Renal pelvis (tissue), 4 donors: ENCODE results near the gene NEK9. TPM values are rescaled to one million over a fixed set of nuclear protein-coding genes. Genes with fewer than 3 reads are reported as not detected.
"Not testable (repeated sequence)": the region's sequence is repeated elsewhere in the genome, so short reads cannot be mapped to it uniquely, and the experiment has no call there.

Experiments used
- DNase-seq: peaks from one replicate; pipeline ENCODE4 v3.0.0-alpha.2; 2013
- polyA plus RNA-seq, 3 donors: library from polyadenylated mRNA; unstranded; fragments of 120-200 nt; gene quantifications; one replicate each; pipeline ENCODE4 v1.2.1, GENCODE V29; 2013; ENCODE audit not compliant: insufficient read length in 3 of 3

The NEK9 gene
- polyA plus RNA-seq, 3 donors: 125 to 148 (median 138) TPM

- DNase-seq: no peak
These were observed 25.0 kb upstream of the NEK9 start for GRCh38 chr14:75151851-75152250.

- DNase-seq: not testable (repeated sequence)
These were observed 23.8 kb upstream of the NEK9 start for GRCh38 chr14:75150637-75151036.

- no peak for DNase-seq
These were observed 23.3 kb upstream of the NEK9 start for GRCh38 chr14:75150150-75150549.

- DNase-seq: no peak
These were observed 20.7 kb upstream of the NEK9 start for GRCh38 chr14:75147423-75148071.

- no peak for DNase-seq
These were observed 18.1 kb upstream of the NEK9 start for GRCh38 chr14:75144944-75145343.

- DNase-seq: no peak
These were observed 17.1 kb upstream of the NEK9 start for GRCh38 chr14:75143761-75144527.

GRCh38 chr14:75142494-75142893 is 15.6 kb upstream of the NEK9 start:
- DNase-seq: no peak

GRCh38 chr14:75141967-75142366 is 15.1 kb upstream of the NEK9 start:
- DNase-seq: no peak

- DNase-seq: no peak
These were observed 14.2 kb upstream of the NEK9 start for GRCh38 chr14:75141062-75141461.

- no peak for DNase-seq
These were observed 13.8 kb upstream of the NEK9 start for GRCh38 chr14:75140620-75141019.

- DNase-seq: no peak
These were observed 12.3 kb upstream of the NEK9 start for GRCh38 chr14:75139185-75139584.

GRCh38 chr14:75138492-75138891 is 11.6 kb upstream of the NEK9 start:
- no peak for DNase-seq

- no peak for DNase-seq
These were observed 7.8 kb upstream of the NEK9 start for GRCh38 chr14:75134644-75135043.

GRCh38 chr14:75133597-75133996 is 6.7 kb upstream of the NEK9 start:
- no peak for DNase-seq

GRCh38 chr14:75132382-75133086 is 5.7 kb upstream of the NEK9 start:
- peak; percentile 75 for DNase-seq

GRCh38 chr14:75128596-75128990 is 1.7 kb upstream of the NEK9 start:
- DNase-seq: no peak

GRCh38 chr14:75127903-75128595 is 1.2 kb upstream of the NEK9 start:
- DNase-seq: no peak

- not testable (repeated sequence) for DNase-seq
These were observed 599 bp upstream of the NEK9 start for GRCh38 chr14:75127474-75127820.

GRCh38 chr14:75126121-75126544 is 715 bp downstream of the NEK9 start:
- DNase-seq: no peak

GRCh38 chr14:75125617-75126016 is 1.2 kb downstream of the NEK9 start:
- DNase-seq: no peak

GRCh38 chr14:75123991-75124390 is 2.9 kb downstream of the NEK9 start:
- DNase-seq: no peak

- DNase-seq: no peak
These were observed 5.3 kb downstream of the NEK9 start for GRCh38 chr14:75121552-75121951.
